Measurements from ENCODE around the gene SYNDIG1.

Gene SYNDIG1

DNA sequence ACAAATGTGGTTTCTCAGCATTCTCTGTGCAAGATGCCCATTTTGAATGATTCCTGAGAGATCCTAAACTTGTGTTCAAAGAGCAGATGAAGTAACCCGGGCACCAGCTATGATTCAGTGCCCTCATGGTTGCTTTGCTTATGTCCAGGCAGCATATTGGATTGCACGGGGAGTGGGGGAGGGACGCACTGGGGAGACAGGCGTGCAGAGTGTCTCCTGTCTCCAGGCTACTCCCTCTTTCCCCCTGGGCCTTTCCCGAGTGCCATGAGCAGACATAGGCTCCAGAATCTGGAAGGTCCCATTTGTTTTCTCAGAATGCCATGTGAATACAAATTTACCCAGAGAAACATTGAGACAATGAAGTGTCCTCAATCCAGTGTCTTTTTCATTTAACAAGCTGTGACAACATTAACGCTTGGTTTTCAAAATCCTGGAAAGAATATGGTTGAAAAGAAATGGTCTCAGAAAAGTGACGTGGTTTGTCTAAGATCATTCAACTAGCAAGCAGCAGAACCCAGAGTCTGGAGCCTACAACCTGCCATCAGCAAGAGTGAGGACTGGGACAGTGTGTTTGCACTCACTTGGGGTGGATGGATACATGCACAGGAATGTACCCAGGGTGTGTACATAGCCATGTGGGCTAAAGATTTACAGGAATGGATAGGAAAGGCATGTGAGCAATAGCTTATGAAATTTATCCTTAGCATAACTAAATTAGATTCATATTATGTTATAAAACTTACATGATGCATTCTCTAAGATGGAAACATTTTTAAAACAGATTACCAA is 4.2 kb downstream of the SYNDIG1 start:
- no peak for DNase-seq

DNA sequence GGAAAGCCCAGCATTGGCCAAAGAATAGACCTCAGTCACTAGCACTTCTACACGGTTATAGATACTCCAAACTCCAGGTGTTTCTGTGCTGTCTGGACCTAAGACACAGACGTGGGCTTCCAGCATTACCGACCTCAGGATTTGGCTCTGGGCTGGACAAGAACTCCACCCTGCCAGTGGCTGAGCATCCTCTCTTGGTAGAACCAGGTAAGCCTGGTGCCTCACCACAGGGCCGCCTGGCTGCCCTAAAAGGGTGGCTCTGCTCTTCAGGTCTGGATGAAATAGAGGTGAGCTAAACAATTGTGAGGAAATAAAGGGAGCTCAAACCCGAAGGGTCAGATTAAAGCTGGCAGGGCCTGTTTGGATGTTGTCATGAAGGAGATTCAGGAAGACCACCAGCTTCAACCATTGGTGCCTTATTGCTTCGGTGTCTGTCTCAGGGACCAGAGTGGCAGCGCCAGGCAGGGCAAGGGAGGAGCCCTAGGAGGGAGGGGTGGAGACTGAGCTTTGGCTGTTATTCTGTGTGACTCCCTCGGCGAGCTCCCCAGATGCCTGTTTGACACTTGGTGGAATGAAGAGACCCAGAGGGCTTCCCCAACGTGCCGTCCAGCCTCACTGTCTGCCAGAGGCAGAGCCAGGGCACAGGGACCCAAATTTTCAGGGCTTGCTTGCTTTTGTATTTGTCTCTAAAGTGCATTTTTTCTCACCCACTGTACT is 8.6 kb downstream of the SYNDIG1 start:
- DNase-seq = no peak

- no peak for DNase-seq
These were observed 9.2 kb downstream of the SYNDIG1 start for GRCh38 chr20:24478584-24478983.

- DNase-seq = no peak
These were observed 9.7 kb downstream of the SYNDIG1 start for GRCh38 chr20:24479106-24479505.

GRCh38 chr20:24479595-24479994 is 10.2 kb downstream of the SYNDIG1 start:
- DNase-seq = no peak

DNA sequence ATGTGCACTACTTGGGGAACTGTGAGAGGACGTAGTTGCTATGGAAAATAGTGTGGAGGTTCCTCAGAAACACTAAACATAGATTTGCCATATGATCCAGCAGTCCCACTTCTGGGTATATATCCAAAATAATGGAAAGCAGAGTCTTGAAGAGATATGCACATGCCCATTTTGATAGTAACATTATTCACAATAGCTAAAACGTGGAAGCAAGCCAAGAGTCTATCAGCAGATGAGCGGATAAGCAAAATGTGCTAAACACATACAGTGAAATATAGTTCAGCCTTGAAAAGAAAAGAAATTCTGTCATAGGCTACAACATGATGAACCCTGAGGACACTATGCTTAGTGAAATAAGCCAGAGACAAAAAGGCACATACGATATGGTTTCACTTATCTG is 11.1 kb downstream of the SYNDIG1 start:
- DNase-seq = no peak

- DNase-seq = no peak
These were observed 11.7 kb downstream of the SYNDIG1 start for GRCh38 chr20:24481173-24481572.

- no peak for DNase-seq
These were observed 14.1 kb downstream of the SYNDIG1 start for GRCh38 chr20:24483435-24484080.

DNA sequence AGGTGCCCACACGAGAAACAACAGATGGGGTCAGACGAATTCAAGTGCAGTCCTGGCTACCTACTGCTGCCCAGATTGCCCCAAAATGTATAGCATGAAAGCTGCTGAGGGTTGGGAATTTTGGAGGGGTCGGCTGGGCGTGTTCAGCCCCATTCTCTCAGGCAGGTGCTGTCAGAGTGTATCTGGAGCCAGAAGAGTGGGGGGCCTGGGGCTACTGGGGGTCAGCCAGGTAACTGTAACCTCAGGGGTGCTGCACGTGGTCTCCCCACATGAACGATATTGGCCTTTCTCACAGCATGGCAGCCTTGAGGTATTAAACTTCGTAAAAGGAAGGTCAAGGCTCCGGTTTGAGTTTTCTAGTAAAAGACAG is 14.6 kb downstream of the SYNDIG1 start:
- no peak for DNase-seq

GRCh38 chr20:24485981-24486380 is 16.6 kb downstream of the SYNDIG1 start:
- DNase-seq = no peak

DNA sequence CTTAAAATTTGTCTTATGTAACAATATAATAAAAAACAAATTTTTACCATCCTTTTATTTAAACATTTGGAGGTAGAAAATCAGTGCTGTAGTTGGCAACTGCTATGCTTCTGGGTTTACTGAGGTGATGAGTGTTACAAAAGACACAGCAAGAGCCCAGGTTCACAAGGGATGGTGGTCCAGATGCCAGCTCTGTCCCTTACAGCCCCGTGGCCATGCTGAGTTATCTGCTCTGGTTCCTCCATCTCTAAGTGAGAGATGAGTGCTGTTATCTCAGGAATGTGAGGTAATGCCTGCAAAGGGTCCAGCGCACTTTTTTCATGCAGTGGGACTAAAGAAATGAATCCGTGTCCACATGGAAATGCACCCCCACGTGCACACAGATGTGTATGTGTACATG is 17.8 kb downstream of the SYNDIG1 start:
- no peak for DNase-seq

DNA sequence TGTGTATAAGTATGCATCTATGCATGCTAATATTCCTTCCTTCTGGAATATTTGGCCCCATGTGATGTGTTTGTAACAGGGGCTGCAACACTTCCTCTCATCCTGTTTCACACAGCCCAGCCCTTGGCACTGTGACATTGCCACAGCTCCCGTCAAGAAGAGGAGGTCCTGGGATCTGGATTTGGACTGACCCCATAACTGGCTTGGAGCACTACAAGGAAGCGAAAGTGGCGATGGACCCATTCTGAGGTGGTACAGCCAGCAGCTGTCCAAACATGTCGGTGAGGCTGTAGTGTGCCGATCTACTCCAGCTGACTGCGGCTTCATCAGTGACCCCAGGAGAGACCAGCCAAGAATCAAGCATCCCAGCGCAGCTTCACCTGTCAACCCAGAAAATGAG is 18.2 kb downstream of the SYNDIG1 start:
- DNase-seq = no peak

GRCh38 chr20:24488064-24488799 is 18.8 kb downstream of the SYNDIG1 start:
- no peak for DNase-seq

DNA sequence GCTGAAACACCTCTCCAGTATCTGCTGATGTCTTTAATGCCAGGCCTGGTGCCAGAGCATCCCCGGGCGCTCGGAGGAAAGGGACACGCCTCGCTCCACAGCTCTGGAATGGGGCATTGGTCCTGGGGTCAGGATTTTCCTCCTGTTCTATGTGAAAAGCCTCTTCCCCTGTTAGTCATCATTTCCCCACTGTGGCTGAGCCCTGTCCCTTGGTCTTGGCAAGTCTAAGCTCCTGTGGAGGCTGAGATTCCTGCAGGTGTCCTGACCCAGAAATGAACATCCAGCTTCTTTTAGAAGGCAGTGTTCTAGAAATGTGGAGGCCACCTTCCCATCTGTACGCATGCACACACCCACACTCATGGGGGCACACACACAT is 19.4 kb downstream of the SYNDIG1 start:
- DNase-seq = no peak

GRCh38 chr20:24489193-24489592 is 19.8 kb downstream of the SYNDIG1 start:
- no peak for DNase-seq

- no peak for DNase-seq
These were observed 20.3 kb downstream of the SYNDIG1 start for GRCh38 chr20:24489631-24490260.

GRCh38 chr20:24490598-24490997 is 21.2 kb downstream of the SYNDIG1 start:
- no peak for DNase-seq

- no peak for DNase-seq
These were observed 21.8 kb downstream of the SYNDIG1 start for GRCh38 chr20:24491041-24491756.

DNA sequence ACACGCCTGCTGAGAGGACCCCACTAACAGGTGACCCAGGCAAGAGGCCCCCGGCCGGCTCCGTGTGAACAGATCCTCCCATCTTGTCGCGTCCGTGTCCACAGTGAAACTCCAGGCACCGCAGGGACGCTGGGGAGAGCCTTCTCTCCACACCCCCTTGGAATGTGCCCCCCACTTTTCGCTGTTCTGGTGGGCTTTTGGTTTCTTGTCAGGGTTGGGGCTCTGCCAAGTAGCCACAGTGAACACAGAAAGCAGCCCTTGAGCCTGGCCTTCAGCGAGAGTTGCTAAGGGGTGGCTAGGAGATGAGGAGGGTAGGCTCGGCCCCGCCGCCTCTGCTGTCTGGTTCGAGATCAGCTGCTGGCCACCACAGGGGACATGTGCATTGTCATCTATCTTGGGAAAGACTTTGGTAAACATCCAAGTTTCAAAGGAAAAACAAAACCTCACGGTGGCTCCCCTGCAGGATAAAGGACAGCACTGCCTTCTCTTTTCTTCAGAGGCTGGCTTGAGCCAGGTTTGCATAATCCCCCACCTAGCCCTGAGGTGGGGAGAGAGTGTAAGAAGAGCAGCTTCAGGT is 22.7 kb downstream of the SYNDIG1 start:
- no peak for DNase-seq

- DNase-seq = no peak
These were observed 23.3 kb downstream of the SYNDIG1 start for GRCh38 chr20:24492698-24493097.

GRCh38 chr20:24493181-24493580 is 23.8 kb downstream of the SYNDIG1 start:
- no peak for DNase-seq

Data from activated naive CD4-positive, alpha-beta T cell treated with anti-CD3 and anti-CD28 coated beads, Interleukin-2, amount 50 U/mL, for 16 hours (primary cell).